Spleen (tissue), 11 donors: ENCODE measurements around the gene HK2. TPM values are rescaled to one million over a fixed set of nuclear protein-coding genes. Genes with fewer than 3 reads are reported as not detected.

Experiments
- DNase-seq: peaks from one replicate; pipeline ENCODE4 v3.0.0-alpha.2; 2020
- H3K27ac ChIP-seq, 8 donors: fragments of 200-600 bp; sonication (generic) in 7 of 8; 1 replicate in 4 of 8; 2 replicates in 4 of 8; pipeline versions ENCODE4 v1.5.0 to v1.8.0; 2016 to 2021; ENCODE audit warnings: inconsistent platforms in 4 of 8, mild to moderate bottlenecking in 4 of 8, moderate library complexity in 1 of 8
- H3K27me3 ChIP-seq, 7 donors: fragments of 200-600 bp; sonication (generic) in 6 of 7; replicated peaks in 1 of 7; 1 replicate in 4 of 7; 2 replicates in 3 of 7; pipeline versions ENCODE4 v1.5.0 to v1.8.0; 2016 to 2021; ENCODE audit warnings: inconsistent platforms in 3 of 7, mild to moderate bottlenecking in 1 of 7
- H3K36me3 ChIP-seq, 6 donors: fragments of 200-600 bp; sonication (generic) in 5 of 6; 1 replicate in 4 of 6; 2 replicates in 2 of 6; pipeline versions ENCODE4 v1.5.0 to v1.8.0; 2016 to 2021; ENCODE audit warnings: inconsistent platforms in 2 of 6
- H3K4me1 ChIP-seq, 6 donors: fragments of 200-600 bp; sonication (generic) in 5 of 6; 1 replicate in 3 of 6; 2 replicates in 3 of 6; pipeline versions ENCODE4 v1.5.0 to v1.8.0; 2016 to 2021; ENCODE audit warnings: inconsistent platforms in 3 of 6
- H3K4me3 ChIP-seq, 8 donors: fragments of 200-600 bp; sonication (generic) in 7 of 8; 1 replicate in 4 of 8; 2 replicates in 4 of 8; pipeline versions ENCODE4 v1.5.0 to v1.8.0; 2016 to 2021; ENCODE audit warnings: inconsistent platforms in 4 of 8, mild to moderate bottlenecking in 4 of 8, moderate library complexity in 2 of 8
- H3K9me3 ChIP-seq, 8 donors: fragments of 200-600 bp; sonication (generic) in 7 of 8; 1 replicate in 4 of 8; 2 replicates in 4 of 8; pipeline versions ENCODE4 v1.5.0 to v1.8.0; 2016 to 2021; ENCODE audit warnings: inconsistent platforms in 4 of 8
- CTCF ChIP-seq, 11 experiments: fragments of 200-600 bp in 7 of 11; fragments of 450-650 bp in 4 of 11; sonication (generic) in 4 of 11; IDR thresholded peaks in 8 of 11; conservative IDR thresholded peaks in 3 of 11; 1 replicate in 7 of 11; 2 replicates in 4 of 11; pipeline versions ENCODE4 v1.4.0 to v1.8.0; 2016 to 2021; ENCODE audit warnings: antibody characterized with exemption in 11 of 11, inconsistent platforms in 4 of 11, mild to moderate bottlenecking in 1 of 11
- POLR2A ChIP-seq, 3 donors: fragments of 450-650 bp; IDR thresholded peaks; one replicate each; pipeline ENCODE4 v1.5.1; 2017; ENCODE audit warnings: antibody characterized with exemption in 3 of 3, mild to moderate bottlenecking in 1 of 3
- POLR2AphosphoS5 ChIP-seq, 3 donors: sonication (generic); formaldehyde crosslinking; IDR thresholded peaks; one replicate each; pipeline ENCODE4 v1.5.1; 2017; ENCODE audit warnings: antibody characterized with exemption in 3 of 3
- WGBS, 5 donors: extraction: QIAGEN DNeasy Blood & Tissue Kit in 3 of 5; methylation state at CpG; one replicate each; pipeline versions ENCODE4 v1.1.5 to v1.1.7; 2013 to 2018; 5-methylcytosine and 5-hydroxymethylcytosine counted together
- intact Hi-C: fragments of 100-400 bp; cut with DNase I; formaldehyde crosslinking; loops from one replicate; pipeline ENCODE4 v1.15.0; 2023; ENCODE audit warnings: low total_unique reads
- polyA plus RNA-seq, 3 donors: library from polyadenylated mRNA; stranded (reverse); fragments of 200-250 nt; gene quantifications; one replicate each; pipeline ENCODE4 v1.2.1, GENCODE V29; 2013
- total RNA-seq, 7 donors: library from RNA; depleted of rRNA in 3 of 7; stranded (reverse); fragments of >200 nt in 3 of 7; fragmentation: NEBNext Ultra II Directional in 4 of 7; extraction: Animal tissue kit (Norgen Biotek cat#: 25700) in 4 of 7; gene quantifications; one replicate each; pipeline versions ENCODE4 v1.1.0 to v1.2.1, GENCODE V29; 2016 to 2021
- donor health status: healthy with polysubstance abuse.
- donor health status: DM: no; HTN: no; CAD: no; lungs with moderate emphysema.
- donor health status: DM: no; HTN: no; CAD: no.
- donor health status: Bipolar disorder and iron deficiency.
- donor health status: healthy.
- donor health status: DM: no; HTN: no; CAD: no.
- donor health status: DM: yes; HTN: yes; CAD: no.

The HK2 gene
- total and polyA plus RNA-seq, 10 donors = 4.8 to 67.8 (median 16.1) TPM

GRCh38 chr2:74865770-74866674 lies 32.1 kb downstream of the HK2 start:
- WGBS, 5 donors = 76 to 88% (median 83%) methylated on average over 13 to 15 of the region's 15 CpGs
- Histone ChIP-seq H3K27me3 (no peaks in the 10 kb centered on the region), H3K4me1 (peaks cover 0 to 67% (median 12%) of the 10 kb centered on the region in 6 donors), H3K4me3 (no peak overlapping the region), H3K9me3 (no peaks in the 10 kb centered on the region), H3K36me3 (peaks cover 0 to 25% (median 5%) of the 10 kb centered on the region in 6 donors), H3K27ac (no peak overlapping the region)
- intact Hi-C loops = no loop called here
- TF ChIP-seq POLR2A (IDR thresholded peaks at IDR 0.05) (no peak), CTCF (IDR thresholded peaks at IDR 0.05 in 8 of 11, conservative IDR thresholded peaks at IDR 0.05 in 3 of 11) (no peak), POLR2AphosphoS5 (IDR thresholded peaks at IDR 0.05) (no peak)
- DNase-seq = no peak

DNA sequence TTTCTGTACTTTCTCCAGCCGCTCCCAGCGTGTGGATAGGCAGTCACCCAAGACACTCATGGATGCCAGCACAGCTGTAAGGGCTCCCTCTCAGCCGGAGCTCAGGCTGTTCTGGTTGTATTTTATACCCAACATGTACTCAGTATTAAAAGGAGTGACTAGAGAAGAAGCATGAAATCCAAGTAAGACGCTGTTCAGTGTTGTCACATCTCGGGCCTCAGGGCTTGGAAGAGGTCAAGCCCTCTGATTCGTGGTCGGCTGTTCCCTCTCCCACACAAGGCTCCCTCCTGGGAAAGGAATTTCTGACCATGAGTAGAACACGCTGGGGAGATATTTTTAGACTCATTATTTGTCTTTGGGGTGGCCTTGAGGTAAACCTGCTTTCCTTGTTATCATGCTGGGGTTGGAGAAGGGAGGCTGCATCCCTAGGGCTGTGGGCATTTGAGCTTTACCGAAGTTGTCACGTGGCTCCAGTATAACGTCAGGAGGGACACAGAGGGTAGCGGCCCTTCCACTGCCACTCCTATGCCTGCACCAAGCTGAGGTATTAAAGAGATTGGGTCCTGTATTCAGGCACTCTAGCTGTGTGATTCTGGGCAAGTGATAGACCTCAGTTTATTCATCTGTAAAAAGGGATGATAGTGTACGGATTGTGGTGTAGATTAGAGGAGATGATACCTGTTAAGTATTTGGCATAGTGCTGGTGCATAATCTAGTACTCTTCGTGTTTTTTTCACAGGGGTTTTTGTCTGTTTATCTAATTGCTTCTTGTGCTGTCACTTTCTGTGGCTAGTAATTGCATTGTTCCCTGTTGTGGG lies 34.1 kb downstream of the HK2 start:
- Histone ChIP-seq H3K27ac (no peak overlapping the region), H3K4me3 (no peak overlapping the region), H3K9me3 (no peaks in the 10 kb centered on the region), H3K4me1 (peaks cover 0 to 58% (median 9%) of the 10 kb centered on the region in 6 donors), H3K36me3 (peaks cover 0 to 36% (median 6%) of the 10 kb centered on the region in 6 donors), H3K27me3 (no peaks in the 10 kb centered on the region)
- 80 to 84% (median 82%) methylated on average over 14 of the region's 14 CpGs for WGBS, 5 donors
- TF ChIP-seq POLR2A (IDR thresholded peaks at IDR 0.05) (no peak), POLR2AphosphoS5 (IDR thresholded peaks at IDR 0.05) (no peak), CTCF (IDR thresholded peaks at IDR 0.05 in 8 of 11, conservative IDR thresholded peaks at IDR 0.05 in 3 of 11) (no peak)
- no peak for DNase-seq
- intact Hi-C loops = no loop called here

DNA sequence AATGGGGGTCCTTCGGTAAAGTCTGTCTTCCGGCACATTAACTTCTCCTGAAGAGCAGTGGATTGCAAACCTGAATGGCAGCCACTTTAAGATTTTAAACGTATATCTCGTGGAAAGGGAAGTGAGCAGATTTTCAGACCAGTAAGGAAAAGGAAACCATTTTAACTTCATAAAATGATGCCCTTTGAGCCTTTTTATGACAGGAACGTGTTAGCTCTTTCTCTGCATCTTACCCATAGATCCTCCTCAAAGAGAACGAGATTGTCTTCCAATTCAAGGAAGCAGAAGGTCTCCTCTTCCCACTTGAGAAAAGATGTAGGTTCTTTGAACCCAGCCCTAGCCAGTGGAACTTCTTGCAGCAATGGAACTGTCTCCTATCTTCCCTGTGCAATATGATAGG lies 35.6 kb downstream of the HK2 start:
- WGBS, 5 donors = 62 to 76% (median 69%) methylated on average over 6 of the region's 6 CpGs
- Histone ChIP-seq H3K9me3 (no peaks in the 10 kb centered on the region), H3K4me1 (peaks cover 0 to 54% (median 5%) of the 10 kb centered on the region in 6 donors), H3K27me3 (no peaks in the 10 kb centered on the region), H3K36me3 (peaks cover 0 to 51% (median 6%) of the 10 kb centered on the region in 6 donors), H3K4me3 (no peak overlapping the region), H3K27ac (no peak overlapping the region)
- intact Hi-C loops = no loop called here
- DNase-seq = no peak
- TF ChIP-seq CTCF (IDR thresholded peaks at IDR 0.05 in 8 of 11, conservative IDR thresholded peaks at IDR 0.05 in 3 of 11) = no peak
- no peak for TF ChIP-seq POLR2A (IDR thresholded peaks at IDR 0.05)
- TF ChIP-seq POLR2AphosphoS5 (IDR thresholded peaks at IDR 0.05) = no peak
